Lower lobe of right lung (tissue), 2 donors: ENCODE results near the gene ISOC2. TPM values are rescaled to one million over a fixed set of nuclear protein-coding genes. Genes with fewer than 3 reads are reported as not detected.
"Not testable (repeated sequence)": the region's sequence is repeated elsewhere in the genome, so short reads cannot be mapped to it uniquely, and the experiment has no call there.

Experiments
- ATAC-seq, 2 donors: fragments of 200-7000 bp; cut with Tn5 transposase; one replicate each; pipeline ENCODE4 v1.9.1; 2020 to 2022; ENCODE audit warnings: mild to moderate bottlenecking in 2 of 2, moderate library complexity in 2 of 2
- DNase-seq: peaks from one replicate; pipeline ENCODE4 v3.0.0-alpha.2; 2020
- H3K27ac ChIP-seq: fragments of 200-600 bp; one replicate; pipeline ENCODE4 v1.8.0; 2022
- H3K27me3 ChIP-seq: fragments of 200-600 bp; one replicate; pipeline ENCODE4 v1.8.0; 2022; ENCODE audit warnings: low read depth
- H3K36me3 ChIP-seq: fragments of 200-600 bp; one replicate; pipeline ENCODE4 v1.8.0; 2022; ENCODE audit warnings: mild to moderate bottlenecking
- H3K4me1 ChIP-seq: fragments of 200-600 bp; one replicate; pipeline ENCODE4 v1.8.0; 2022
- H3K4me3 ChIP-seq: fragments of 200-600 bp; one replicate; pipeline ENCODE4 v1.8.0; 2022; ENCODE audit warnings: mild to moderate bottlenecking
- H3K9me3 ChIP-seq: fragments of 200-600 bp; one replicate; pipeline ENCODE4 v1.8.0; 2022
- intact Hi-C: fragments of 100-400 bp; cut with DNase I; formaldehyde crosslinking; loops from one replicate; pipeline ENCODE4 v1.11.0; 2022
- total RNA-seq: library from RNA; stranded (reverse); fragmentation: NEBNext Ultra II Directional; extraction: Animal tissue kit (Norgen Biotek cat#: 25700); gene quantifications from one replicate; pipeline ENCODE4 v1.2.1, GENCODE V29; 2021
- TF ChIP-seq, protein P1 (sequence below): fragments of 200-600 bp; IDR thresholded peaks from one replicate; pipeline ENCODE4 v1.8.0; 2022; ENCODE audit warnings: antibody characterized with exemption, mild to moderate bottlenecking
- donor health status: DM: no; HTN: yes; CAD: no; lungs with severe emphysema.

The ISOC2 gene
- total RNA-seq, 1 donor from 2014 or later, result 28.6 TPM

GRCh38 chr19:55503157-55503501 lies 41.7 kb upstream of the ISOC2 start:
- no peak for DNase-seq
- intact Hi-C loops, result no loop called here
- Histone ChIP-seq H3K36me3 (no peaks in the 10 kb centered on the region), H3K27me3 (no peaks in the 10 kb centered on the region), H3K4me1 (peaks cover 8% of the 10 kb centered on the region), H3K4me3 (peak overlapping the region; percentile 50), H3K27ac (no peak overlapping the region), H3K9me3 (no peaks in the 10 kb centered on the region)
- TF ChIP-seq, protein P1, sequence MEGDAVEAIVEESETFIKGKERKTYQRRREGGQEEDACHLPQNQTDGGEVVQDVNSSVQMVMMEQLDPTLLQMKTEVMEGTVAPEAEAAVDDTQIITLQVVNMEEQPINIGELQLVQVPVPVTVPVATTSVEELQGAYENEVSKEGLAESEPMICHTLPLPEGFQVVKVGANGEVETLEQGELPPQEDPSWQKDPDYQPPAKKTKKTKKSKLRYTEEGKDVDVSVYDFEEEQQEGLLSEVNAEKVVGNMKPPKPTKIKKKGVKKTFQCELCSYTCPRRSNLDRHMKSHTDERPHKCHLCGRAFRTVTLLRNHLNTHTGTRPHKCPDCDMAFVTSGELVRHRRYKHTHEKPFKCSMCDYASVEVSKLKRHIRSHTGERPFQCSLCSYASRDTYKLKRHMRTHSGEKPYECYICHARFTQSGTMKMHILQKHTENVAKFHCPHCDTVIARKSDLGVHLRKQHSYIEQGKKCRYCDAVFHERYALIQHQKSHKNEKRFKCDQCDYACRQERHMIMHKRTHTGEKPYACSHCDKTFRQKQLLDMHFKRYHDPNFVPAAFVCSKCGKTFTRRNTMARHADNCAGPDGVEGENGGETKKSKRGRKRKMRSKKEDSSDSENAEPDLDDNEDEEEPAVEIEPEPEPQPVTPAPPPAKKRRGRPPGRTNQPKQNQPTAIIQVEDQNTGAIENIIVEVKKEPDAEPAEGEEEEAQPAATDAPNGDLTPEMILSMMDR, result no peak
- ATAC-seq, result no peak

DNA sequence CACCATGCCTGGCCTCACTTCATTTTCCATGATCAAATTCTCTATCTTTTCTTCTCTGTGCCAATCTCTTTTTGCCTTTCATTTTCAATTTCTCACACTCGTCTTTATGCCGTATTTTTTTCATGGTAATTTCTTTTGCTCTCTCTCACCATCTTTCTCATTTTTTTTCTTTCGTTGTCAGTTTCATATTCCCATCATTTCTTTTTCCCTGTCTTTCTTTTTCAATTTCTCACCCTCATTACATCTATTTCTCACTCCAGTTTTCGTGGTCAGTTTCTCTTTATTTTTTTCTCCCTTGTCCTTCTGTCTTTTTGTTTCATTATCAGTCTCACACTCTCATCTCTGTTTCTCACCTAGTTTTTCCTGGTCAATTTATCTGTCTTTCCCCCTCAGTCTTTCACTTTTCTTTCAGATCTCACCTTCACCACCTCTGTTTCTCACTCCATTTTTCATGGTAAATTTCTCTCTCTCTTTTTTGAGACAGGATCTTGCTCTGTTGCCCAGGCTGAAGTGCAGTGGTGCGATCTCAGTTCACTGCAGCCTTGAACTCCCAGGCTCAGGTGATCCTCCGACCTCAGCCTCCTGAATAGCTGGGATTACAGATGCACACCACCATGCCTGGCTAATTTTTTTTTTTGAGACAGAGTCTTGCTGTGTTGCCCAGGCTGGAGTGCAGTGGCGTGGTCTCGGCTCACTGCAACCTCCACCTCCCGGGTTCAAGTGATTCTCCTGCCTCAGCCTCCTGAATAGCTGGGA lies 40.9 kb upstream of the ISOC2 start:
- Histone ChIP-seq H3K9me3 (no peaks in the 10 kb centered on the region), H3K27me3 (no peaks in the 10 kb centered on the region), H3K4me1 (peaks cover 8% of the 10 kb centered on the region), H3K4me3 (no peak overlapping the region), H3K36me3 (no peaks in the 10 kb centered on the region), H3K27ac (no peak overlapping the region)
- ATAC-seq (no peak), DNase-seq (no peak)
- intact Hi-C loops, result no loop called here
- TF ChIP-seq, protein P1, result no peak

DNA sequence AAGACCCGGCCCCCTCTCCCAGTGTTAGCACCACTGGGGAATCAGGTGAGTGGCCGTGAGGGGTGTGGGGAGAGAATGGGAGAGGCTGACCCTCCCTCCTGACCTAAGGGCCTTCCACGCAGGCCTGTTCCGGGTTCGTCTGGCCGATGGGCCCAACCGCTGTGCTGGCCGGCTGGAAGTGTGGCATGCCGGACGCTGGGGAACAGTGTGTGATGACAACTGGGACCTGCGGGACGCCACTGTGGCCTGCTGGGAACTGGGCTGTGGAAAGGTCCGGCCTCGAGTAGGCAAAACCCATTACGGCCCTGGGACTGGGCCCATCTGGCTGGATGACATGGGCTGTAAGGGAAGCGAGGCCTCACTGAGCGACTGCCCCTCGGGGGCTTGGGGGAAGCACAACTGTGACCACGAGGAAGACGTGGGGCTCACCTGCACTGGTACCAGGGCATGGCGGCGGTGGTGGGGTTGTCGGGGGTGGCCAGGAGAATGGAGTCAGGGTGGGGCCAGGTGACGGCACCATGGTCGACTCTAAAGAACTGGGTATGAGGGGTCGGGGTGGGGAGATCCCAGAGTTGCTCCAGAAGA lies 39.0 kb upstream of the ISOC2 start:
- no peak for ATAC-seq
- H3K9me3 ChIP-seq, result no peaks in the 10 kb centered on the region
- H3K4me1 ChIP-seq, result peaks cover 8% of the 10 kb centered on the region
- H3K36me3 ChIP-seq, result no peaks in the 10 kb centered on the region
- H3K27ac ChIP-seq, result no peak overlapping the region
- TF ChIP-seq, protein P1, result no peak
- DNase-seq, result peak; percentile 41
- H3K4me3 ChIP-seq, result no peak overlapping the region
- H3K27me3 ChIP-seq, result no peaks in the 10 kb centered on the region
- intact Hi-C loops, result no loop called here

- TF ChIP-seq, protein P1, result no peak
- Histone ChIP-seq H3K36me3 (no peaks in the 10 kb centered on the region), H3K27me3 (peaks cover 10% of the 10 kb centered on the region), H3K4me3 (no peak overlapping the region), H3K4me1 (peaks cover under 1% of the 10 kb centered on the region), H3K9me3 (no peaks in the 10 kb centered on the region), H3K27ac (no peak overlapping the region)
- no peak for DNase-seq
- intact Hi-C loops, result no loop called here
- no peak for ATAC-seq
Measured at GRCh38 chr19:55498246-55498840, 36.9 kb upstream of the ISOC2 start.

DNA sequence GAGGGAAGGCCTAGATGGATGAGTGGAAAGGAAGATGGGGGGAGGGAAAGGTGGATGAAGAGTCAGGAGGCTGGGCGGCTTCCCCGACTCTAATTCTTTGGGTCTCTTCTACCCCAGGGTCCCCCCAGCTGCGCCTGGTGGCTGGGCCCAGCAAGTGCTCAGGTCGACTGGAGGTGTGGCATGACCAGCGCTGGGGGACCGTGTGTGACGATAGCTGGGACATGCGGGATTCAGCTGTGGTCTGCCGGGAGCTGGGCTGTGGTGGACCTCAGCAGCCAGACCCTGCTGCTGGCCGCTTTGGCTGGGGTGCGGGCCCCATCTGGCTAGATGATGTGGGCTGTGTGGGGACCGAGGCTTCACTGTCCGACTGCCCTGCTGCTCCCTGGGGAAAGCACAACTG lies 36.3 kb upstream of the ISOC2 start:
- Histone ChIP-seq H3K4me3 (no peak overlapping the region), H3K36me3 (no peaks in the 10 kb centered on the region), H3K27ac (no peak overlapping the region), H3K9me3 (no peaks in the 10 kb centered on the region), H3K27me3 (peaks cover 10% of the 10 kb centered on the region), H3K4me1 (no peaks in the 10 kb centered on the region)
- TF ChIP-seq, protein P1, result no peak
- intact Hi-C loops, result no loop called here
- ATAC-seq, result no peak
- DNase-seq, result peak; percentile 30

DNA sequence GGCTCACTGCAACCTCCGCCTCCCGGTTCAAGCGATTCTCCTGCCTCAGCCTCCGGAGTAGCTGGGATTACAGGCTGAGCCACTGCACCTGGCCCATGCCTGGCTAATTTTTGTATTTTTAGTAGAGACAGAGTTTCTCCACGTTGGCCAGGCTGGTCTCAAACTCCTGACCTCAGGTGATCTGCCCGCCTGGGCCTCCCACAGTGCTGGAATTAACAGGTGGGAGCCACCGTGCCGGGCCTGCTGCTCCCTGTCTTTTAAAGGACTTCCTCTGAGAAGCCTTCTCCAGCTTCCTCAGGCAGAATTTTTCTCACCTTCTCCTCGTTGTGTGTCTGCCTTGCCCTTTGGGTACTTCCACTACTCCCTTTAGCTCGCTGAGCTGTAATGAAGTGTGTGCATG lies 35.4 kb upstream of the ISOC2 start:
- H3K27me3 ChIP-seq, H3K9me3 ChIP-seq, intact Hi-C loops, H3K4me3 ChIP-seq, H3K27ac ChIP-seq, ATAC-seq, H3K36me3 ChIP-seq, H3K4me1 ChIP-seq: not testable (repeated sequence)
- peak; percentile 28 for DNase-seq
